ENCODE measurements around the gene ZC3H7B.

GRCh38 chr22:41397143-41397811 is 96.0 kb downstream of the ZC3H7B start:
- no peak for TF ChIP-seq CTCF (IDR thresholded peaks at IDR 0.05)
- peak; percentile 10 for TF ChIP-seq POLR2A (IDR thresholded peaks at IDR 0.05)
